ENCODE data around the gene NUDCD3. TPM values are rescaled to one million over a fixed set of nuclear protein-coding genes. Genes with fewer than 3 reads are reported as not detected.

The NUDCD3 gene
- total RNA-seq, 1 experiment from 2014 or later, result 82.3 TPM

DNA sequence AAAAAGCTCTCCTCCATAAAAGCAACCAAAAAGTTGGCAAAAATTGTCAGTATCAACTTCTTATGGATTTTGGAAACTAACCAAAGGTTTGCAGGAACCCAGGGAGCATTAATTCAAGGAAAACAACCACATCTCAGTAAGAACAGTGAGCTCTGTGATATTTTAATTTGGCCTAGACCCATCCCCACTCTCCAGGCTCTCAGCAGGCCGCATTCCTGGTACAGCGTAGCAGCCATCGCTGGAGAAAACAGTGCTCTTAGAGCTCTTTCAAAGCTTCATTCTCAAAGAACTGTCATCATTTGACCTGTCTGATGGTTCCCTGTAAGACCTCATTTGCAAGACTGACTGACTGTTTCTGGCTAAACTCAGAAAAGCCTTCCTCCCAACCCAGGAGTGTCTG is 81.9 kb downstream of the NUDCD3 start:
- Histone ChIP-seq H3K79me2 (ENCODE audit: low read length) (peaks cover 40% of the 10 kb centered on the region), H3K4me1 (ENCODE audit: insufficient read depth, low read length) (no peaks in the 10 kb centered on the region), H3K4me2 (ENCODE audit: low read length) (no peak overlapping the region), H3K36me3 (ENCODE audit: low read depth, low read length) (peaks cover 21% of the 10 kb centered on the region), H3F3A (ENCODE audit: low read length, unreplicated experiment) (no peaks in the 10 kb centered on the region), H3K9me2 (replicated peaks; ENCODE audit: low read length) (no peaks in the 10 kb centered on the region), H3K9ac (ENCODE audit: low read length) (no peak overlapping the region), H3K27me3 (ENCODE audit: low read length) (no peaks in the 10 kb centered on the region), H2AFZ (ENCODE audit: low read length) (no peak overlapping the region), H4K20me1 (ENCODE audit: low read length) (peaks cover 3% of the 10 kb centered on the region; the same call in 1 of the 2 replicates), H3K4me3 (ENCODE audit: low read length) (no peak overlapping the region), H3K9me3 (ENCODE audit: low read length) (no peaks in the 10 kb centered on the region), H3K27ac (ENCODE audit: low read length) (no peak overlapping the region)
- BruUV-seq (replicated peaks), result no TSS peak
- no peak for DNase-seq
- POLR2A ChIA-PET (ENCODE audit: unreplicated experiment), result no interaction called here
- intact Hi-C loops (cut with micrococcal nuclease), result no loop called here
- CTCF ChIA-PET, result no interaction called here
- no peak for TF ChIP-seq EZH2 (IDR thresholded peaks at IDR 0.05; ENCODE audit: low read length, unreplicated experiment)
- no peak for TF ChIP-seq EZH2phosphoT487 (IDR thresholded peaks at IDR 0.05; ENCODE audit: borderline replicate concordance, low read length)
- no peak for TF ChIP-seq CTCF (conservative IDR thresholded peaks at IDR 0.05; ENCODE audit: low read depth, low read length)
- no peak for ATAC-seq

- CTCF ChIA-PET, result no interaction called here
- Histone ChIP-seq H3F3A (ENCODE audit: low read length, unreplicated experiment) (no peaks in the 10 kb centered on the region), H3K4me3 (ENCODE audit: low read length) (no peak overlapping the region), H4K20me1 (ENCODE audit: low read length) (0 out of 2 replicates have a peak, but pooled peaks cover 3% of the 10 kb centered on the region), H3K27me3 (ENCODE audit: low read length) (no peaks in the 10 kb centered on the region), H2AFZ (ENCODE audit: low read length) (no peak overlapping the region), H3K36me3 (ENCODE audit: low read depth, low read length) (peaks cover 6% of the 10 kb centered on the region), H3K9me3 (ENCODE audit: low read length) (no peaks in the 10 kb centered on the region), H3K79me2 (ENCODE audit: low read length) (peaks cover 14% of the 10 kb centered on the region; the same call in 1 of the 2 replicates), H3K9ac (ENCODE audit: low read length) (no peak overlapping the region), H3K9me2 (replicated peaks; ENCODE audit: low read length) (no peaks in the 10 kb centered on the region), H3K4me2 (ENCODE audit: low read length) (no peak overlapping the region), H3K27ac (ENCODE audit: low read length) (no peak overlapping the region), H3K4me1 (ENCODE audit: insufficient read depth, low read length) (no peaks in the 10 kb centered on the region)
- no TSS peak for BruUV-seq (replicated peaks)
- no peak for DNase-seq
- no peak for ATAC-seq
- TF ChIP-seq EZH2phosphoT487 (IDR thresholded peaks at IDR 0.05; ENCODE audit: borderline replicate concordance, low read length) (no peak), CTCF (conservative IDR thresholded peaks at IDR 0.05; ENCODE audit: low read depth, low read length) (no peak), EZH2 (IDR thresholded peaks at IDR 0.05; ENCODE audit: low read length, unreplicated experiment) (no peak)
- POLR2A ChIA-PET (ENCODE audit: unreplicated experiment), result no interaction called here
- intact Hi-C loops (cut with micrococcal nuclease), result no loop called here
These were observed 86.7 kb downstream of the NUDCD3 start for GRCh38 chr7:44403775-44404174.

- H4K20me1 ChIP-seq (ENCODE audit: low read length), result 0 out of 2 replicates have a peak, but pooled peaks cover 3% of the 10 kb centered on the region
These were observed 87.2 kb downstream of the NUDCD3 start for GRCh38 chr7:44403176-44403759.

More at GRCh38 chr7:44403176-44403759, 87.2 kb downstream of the NUDCD3 start:
- no peaks in the 10 kb centered on the region for H3K9me2 ChIP-seq (replicated peaks; ENCODE audit: low read length)
- H3K4me1 ChIP-seq (ENCODE audit: insufficient read depth, low read length), result no peaks in the 10 kb centered on the region
- no peak overlapping the region for H3K4me2 ChIP-seq (ENCODE audit: low read length)
- H3K9me3 ChIP-seq (ENCODE audit: low read length), result no peaks in the 10 kb centered on the region
- no peak for TF ChIP-seq EZH2phosphoT487 (IDR thresholded peaks at IDR 0.05; ENCODE audit: borderline replicate concordance, low read length)
- no peak for TF ChIP-seq CTCF (conservative IDR thresholded peaks at IDR 0.05; ENCODE audit: low read depth, low read length)
- no peak for TF ChIP-seq EZH2 (IDR thresholded peaks at IDR 0.05; ENCODE audit: low read length, unreplicated experiment)
- H3K27me3 ChIP-seq (ENCODE audit: low read length), result no peaks in the 10 kb centered on the region
- H3K79me2 ChIP-seq (ENCODE audit: low read length), result peaks cover 9% of the 10 kb centered on the region; the same call in 1 of the 2 replicates
- BruUV-seq (replicated peaks), result TSS peak; percentile 2
- no peak overlapping the region for H2AFZ ChIP-seq (ENCODE audit: low read length)
- H3K9ac ChIP-seq (ENCODE audit: low read length), result no peak overlapping the region
- DNase-seq (no peak), ATAC-seq (no peak)
- intact Hi-C loops (cut with micrococcal nuclease), result no loop called here
- peaks cover 9% of the 10 kb centered on the region for H3K36me3 ChIP-seq (ENCODE audit: low read depth, low read length)
- no peaks in the 10 kb centered on the region for H3F3A ChIP-seq (ENCODE audit: low read length, unreplicated experiment)
- POLR2A ChIA-PET (ENCODE audit: unreplicated experiment), result no interaction called here
- no peak overlapping the region for H3K27ac ChIP-seq (ENCODE audit: low read length)
- CTCF ChIA-PET, result no interaction called here
- H3K4me3 ChIP-seq (ENCODE audit: low read length), result no peak overlapping the region

Data from PC-3 (cell line).